IMR-90 (cell line): ENCODE results near the gene ALK. TPM values are rescaled to one million over a fixed set of nuclear protein-coding genes. Genes with fewer than 3 reads are reported as not detected.

Experiments
- ATAC-seq: fragments of 200-7000 bp; cut with Tn5 transposase; 2 replicates; pipeline ENCODE4 v1.9.1; 2020; ENCODE audit warnings: low read depth, mild to moderate bottlenecking, moderate library complexity
- BruUV-seq: library from RNA; stranded (reverse); fragments of 400-500 nt; replicated peaks from 2 replicates; lab custom pipeline; 2021; lab: Mats Ljungman, UMichigan
- CTCF ChIA-PET: fragments of 300-600 bp; formaldehyde crosslinking; extraction: SDS; loops from one replicate; lab custom pipeline; 2021; ENCODE audit warnings: antibody characterized with exemption; lab: Yijun Ruan, JAX
- POLR2A ChIA-PET: fragments of 300-600 bp; sonication (Branson Sonifier 250); formaldehyde crosslinking; loops from one replicate; lab custom pipeline; 2022; ENCODE audit warnings: antibody characterized with exemption; ENCODE audit not compliant: unreplicated experiment; lab: Charles Lee
- DNase-seq: peaks from one replicate; pipeline ENCODE4 v3.0.0; 2013
- H2AFZ ChIP-seq: replicated peaks from 2 replicates; pipeline ENCODE3; 2013; ENCODE audit warnings: low read length, mild to moderate bottlenecking; ENCODE audit not compliant: poor library complexity
- H2AK5ac ChIP-seq: 2 replicates; pipeline ENCODE4 v1.6.1; 2013; ENCODE audit warnings: low read depth, low read length, inconsistent platforms
- H2AK9ac ChIP-seq: replicated peaks from 2 replicates; pipeline ENCODE3; 2013; ENCODE audit warnings: mild to moderate bottlenecking, low read depth, low read length, moderate library complexity; ENCODE audit not compliant: poor library complexity
- H2BK120ac ChIP-seq: 2 replicates; pipeline ENCODE4 v1.6.1; 2013; ENCODE audit warnings: low read depth, low read length, inconsistent platforms
- H2BK15ac ChIP-seq: 3 replicates; pipeline ENCODE4 v1.6.1; 2013; ENCODE audit warnings: low read depth, low read length, inconsistent platforms
- H2BK20ac ChIP-seq: 2 replicates; pipeline ENCODE4 v1.6.1; 2013; ENCODE audit warnings: low read depth, mild to moderate bottlenecking, inconsistent platforms, low read length, moderate library complexity
- H2BK5ac ChIP-seq: 2 replicates; pipeline ENCODE4 v1.6.1; 2013; ENCODE audit warnings: mild to moderate bottlenecking, low read depth, low read length, inconsistent platforms; ENCODE audit not compliant: poor library complexity, severe bottlenecking
- H3K14ac ChIP-seq: replicated peaks from 2 replicates; pipeline ENCODE4 v1.6.1; 2013; ENCODE audit warnings: low read depth, low read length, inconsistent platforms
- H3K18ac ChIP-seq: 2 replicates; pipeline ENCODE4 v1.6.1; 2013; ENCODE audit warnings: low read depth, low read length, control low read depth
- H3K23ac ChIP-seq: 2 replicates; pipeline ENCODE4 v1.6.1; 2013; ENCODE audit warnings: low read depth, low read length, inconsistent platforms
- H3K27ac ChIP-seq: 2 replicates; pipeline ENCODE4 v1.5.1; 2013; ENCODE audit warnings: mild to moderate bottlenecking, control low read depth, low read length; ENCODE audit not compliant: insufficient read depth
- H3K27me3 ChIP-seq: 2 replicates; pipeline ENCODE4 v1.6.1; 2013; ENCODE audit warnings: low read length; ENCODE audit not compliant: control insufficient read depth, insufficient read depth
- H3K36me3 ChIP-seq: 2 replicates; pipeline ENCODE4 v1.6.1; 2013; ENCODE audit warnings: low read length, mixed read lengths; ENCODE audit not compliant: control insufficient read depth, insufficient read depth
- H3K4ac ChIP-seq: 2 replicates; pipeline ENCODE4 v1.6.1; 2013; ENCODE audit warnings: low read depth, low read length, inconsistent platforms
- H3K4me1 ChIP-seq: 2 replicates; pipeline ENCODE4 v1.6.1; 2013; ENCODE audit warnings: low read length, mixed read lengths; ENCODE audit not compliant: control insufficient read depth, insufficient read depth
- H3K4me2 ChIP-seq: 2 replicates; pipeline ENCODE4 v1.6.1; 2013; ENCODE audit warnings: low read depth, mild to moderate bottlenecking, control low read depth, low read length, moderate library complexity
- H3K4me3 ChIP-seq: 2 replicates; pipeline ENCODE4 v1.5.1; 2013; ENCODE audit warnings: low read depth, mild to moderate bottlenecking, control low read depth, low read length, moderate library complexity; ENCODE audit not compliant: insufficient read depth
- H3K56ac ChIP-seq: 2 replicates; pipeline ENCODE4 v1.6.1; 2013; ENCODE audit warnings: low read length, inconsistent platforms; ENCODE audit not compliant: insufficient read depth; ENCODE audit errors: extremely low read depth
- H3K79me1 ChIP-seq, 2 experiments: 2 replicates each; pipeline ENCODE4 v1.6.1; 2013; ENCODE audit warnings: low read length in 2 of 2, inconsistent platforms in 1 of 2, low read depth in 1 of 2
- H3K9ac ChIP-seq: 2 replicates; pipeline ENCODE4 v1.6.1; 2013; ENCODE audit warnings: low read depth, low read length, control low read depth
- H3K9me1 ChIP-seq: 2 replicates; pipeline ENCODE4 v1.6.1; 2013; ENCODE audit warnings: low read length, inconsistent platforms; ENCODE audit not compliant: insufficient read depth
- H3K9me3 ChIP-seq: 2 replicates; pipeline ENCODE4 v1.6.1; 2013; ENCODE audit warnings: low read length; ENCODE audit not compliant: control insufficient read depth, insufficient read depth
- H4K20me1 ChIP-seq: 2 replicates; pipeline ENCODE4 v1.6.1; 2013; ENCODE audit warnings: low read length, inconsistent platforms; ENCODE audit not compliant: insufficient read depth
- H4K5ac ChIP-seq: 2 replicates; pipeline ENCODE4 v1.6.1; 2013; ENCODE audit warnings: mild to moderate bottlenecking, low read depth, low read length, control low read depth
- H4K8ac ChIP-seq, 2 experiments: 2 replicates each; pipeline ENCODE4 v1.6.1; 2013; ENCODE audit warnings: low read depth in 2 of 2, low read length in 2 of 2, control low read depth in 1 of 2, inconsistent platforms in 1 of 2
- H4K91ac ChIP-seq: 2 replicates; pipeline ENCODE4 v1.6.1; 2013; ENCODE audit warnings: low read depth, low read length, inconsistent platforms; ENCODE audit not compliant: insufficient read depth
- BHLHE40 ChIP-seq: fragments of 150-350 bp; IDR thresholded peaks from 2 replicates; pipeline ENCODE4 v1.6.1; 2016; ENCODE audit warnings: mild to moderate bottlenecking, low read depth, low read length
- CEBPB ChIP-seq: IDR thresholded peaks from 2 replicates; pipeline ENCODE4 v1.6.1; 2012; ENCODE audit warnings: low read depth, low read length, improper control_type of control experiment
- CTCF ChIP-seq: conservative IDR thresholded peaks from 2 replicates; pipeline ENCODE4 v1.5.1; 2012; ENCODE audit warnings: mild to moderate bottlenecking, low read depth, low read length, improper control_type of control experiment
- FOS ChIP-seq: fragments of 150-350 bp; IDR thresholded peaks from 2 replicates; pipeline ENCODE4 v1.6.1; 2016; ENCODE audit warnings: low read depth, low read length
- MAFK ChIP-seq: IDR thresholded peaks from 2 replicates; pipeline ENCODE4 v1.6.1; 2012; ENCODE audit warnings: low read depth, low read length, improper control_type of control experiment
- NFE2L2 ChIP-seq: fragments of 150-350 bp; IDR thresholded peaks from 2 replicates; pipeline ENCODE4 v1.6.1; 2016; ENCODE audit warnings: low read depth, mild to moderate bottlenecking, low read length
- RAD21 ChIP-seq: IDR thresholded peaks from 2 replicates; pipeline ENCODE4 v1.6.1; 2012; ENCODE audit warnings: low read length, improper control_type of control experiment
- RCOR1 ChIP-seq: IDR thresholded peaks from 2 replicates; pipeline ENCODE4 v1.6.1; 2012; ENCODE audit warnings: mild to moderate bottlenecking, low read length, improper control_type of control experiment; ENCODE audit not compliant: insufficient replicate concordance
- WGBS, 2 experiments: methylation state at CpG; one replicate each; pipeline versions ENCODE4 v1.1.5 to v1.1.7; 2013; ENCODE audit warnings: missing lambda C conversion rate in 2 of 2; ENCODE audit not compliant: insufficient read length in 1 of 2; ENCODE audit errors: extremely low coverage in 2 of 2; 5-methylcytosine and 5-hydroxymethylcytosine counted together
- dilution Hi-C: fragments of 300-500 bp; cut with HindIII; formaldehyde crosslinking; loops from one replicate; pipeline ENCODE4 v1.14.3; 2018; ENCODE audit warnings: low sequenced_read_pairs; ENCODE audit not compliant: unreplicated experiment
- in situ Hi-C: fragments of 300-500 bp; cut with MboI; formaldehyde crosslinking; loops from 3 replicates; pipeline ENCODE4 v1.14.3; 2019; ENCODE audit warnings: low sequenced_read_pairs, inconsistent platforms, mixed read lengths
- intact Hi-C: fragments of 100-400 bp; cut with micrococcal nuclease; formaldehyde crosslinking; loops from 2 replicates; pipeline ENCODE4 v1.10.0; 2022
- polyA plus RNA-seq, 3 experiments: library from polyadenylated mRNA; depleted of rRNA; stranded (reverse); fragments of >200 nt; gene quantifications; 2 replicates each; pipeline ENCODE4 v1.2.3, GENCODE V29; 2012; ENCODE audit warnings: low replicate concordance in 1 of 3
- total RNA-seq: library from RNA; depleted of rRNA; stranded (reverse); fragments of >200 nt; gene quantifications from 2 replicates; pipeline ENCODE4 v1.2.3, GENCODE V29; 2012

The ALK gene
- total and polyA plus RNA-seq, 2 of the 4 experiments (the other 2 are of a cell fraction), result not detected

GRCh38 chr2:29444150-29444549, 477.2 kb downstream of the ALK start:
- WGBS, 2 experiments, result no CpG with 5 or more reads among the region's 3 CpGs
- TF ChIP-seq RAD21 (no peak), BHLHE40 (no peak), CTCF (no peak), CEBPB (no peak), RCOR1 (no peak), MAFK (no peak), NFE2L2 (no peak), FOS (no peak)
- DNase-seq (no peak), ATAC-seq (no peak)
- H2AK5ac ChIP-seq, result peak overlapping the region; percentile 43; the same call in 1 of the 2 replicates
- H2BK5ac ChIP-seq, result no peak overlapping the region
- no peak overlapping the region for H4K5ac ChIP-seq
- no peak overlapping the region for H3K4me3 ChIP-seq
- H3K4me2 ChIP-seq, result no peak overlapping the region
- H3K9ac ChIP-seq, result no peak overlapping the region
- no peak overlapping the region for H3K23ac ChIP-seq
- CTCF ChIA-PET, result interaction anchor here (0.6 kb wide), 1 partner anchor 205 kb away, joined by 3 read pairs; no protein-coding TSS in a partner anchor
- H2BK120ac ChIP-seq, result no peak overlapping the region
- H3K18ac ChIP-seq, result no peak overlapping the region
- H2BK20ac ChIP-seq, result no peak overlapping the region
- dilution Hi-C loops, result no loop called here
- H3K4me1 ChIP-seq, result no peaks in the 10 kb centered on the region; the same call in 1 of the 2 replicates
- BruUV-seq, result no TSS peak
- peak overlapping the region in 1 of 2 experiments; percentile 40; a peak in 1 of 4 replicates for H4K8ac ChIP-seq
- no peak overlapping the region for H3K14ac ChIP-seq
- POLR2A ChIA-PET, result no interaction called here
- H3K36me3 ChIP-seq, result no peaks in the 10 kb centered on the region
- 0 out of 2 replicates have a peak overlapping the region, but pooled peaks have one; percentile 48 for H3K4ac ChIP-seq
- intact Hi-C loops, result no loop called here
- no peaks in the 10 kb centered on the region for H4K20me1 ChIP-seq
- H2AFZ ChIP-seq, result no peak overlapping the region
- no peak overlapping the region for H3K56ac ChIP-seq
- no peak overlapping the region for H3K27ac ChIP-seq
- H4K91ac ChIP-seq, result no peak overlapping the region
- H3K9me1 ChIP-seq, result no peaks in the 10 kb centered on the region
- in situ Hi-C loops, result no loop called here
- H2AK9ac ChIP-seq, result no peak overlapping the region
- no peaks in the 10 kb centered on the region for H3K27me3 ChIP-seq
- H3K9me3 ChIP-seq, result 0 out of 2 replicates have a peak, but pooled peaks cover 2% of the 10 kb centered on the region
- no peaks in the 10 kb centered on the region for H3K79me1 ChIP-seq
- no peak overlapping the region for H2BK15ac ChIP-seq
